ENCODE results near the gene DPYSL5.

GRCh38 chr2:26838121-26838906 lies 9.6 kb upstream of the DPYSL5 start:
- TF ChIP-seq POLR2A (IDR thresholded peaks at IDR 0.05) (no peak), POLR2AphosphoS5 (IDR thresholded peaks at IDR 0.05) (no peak)
- TF ChIP-seq, protein P1, sequence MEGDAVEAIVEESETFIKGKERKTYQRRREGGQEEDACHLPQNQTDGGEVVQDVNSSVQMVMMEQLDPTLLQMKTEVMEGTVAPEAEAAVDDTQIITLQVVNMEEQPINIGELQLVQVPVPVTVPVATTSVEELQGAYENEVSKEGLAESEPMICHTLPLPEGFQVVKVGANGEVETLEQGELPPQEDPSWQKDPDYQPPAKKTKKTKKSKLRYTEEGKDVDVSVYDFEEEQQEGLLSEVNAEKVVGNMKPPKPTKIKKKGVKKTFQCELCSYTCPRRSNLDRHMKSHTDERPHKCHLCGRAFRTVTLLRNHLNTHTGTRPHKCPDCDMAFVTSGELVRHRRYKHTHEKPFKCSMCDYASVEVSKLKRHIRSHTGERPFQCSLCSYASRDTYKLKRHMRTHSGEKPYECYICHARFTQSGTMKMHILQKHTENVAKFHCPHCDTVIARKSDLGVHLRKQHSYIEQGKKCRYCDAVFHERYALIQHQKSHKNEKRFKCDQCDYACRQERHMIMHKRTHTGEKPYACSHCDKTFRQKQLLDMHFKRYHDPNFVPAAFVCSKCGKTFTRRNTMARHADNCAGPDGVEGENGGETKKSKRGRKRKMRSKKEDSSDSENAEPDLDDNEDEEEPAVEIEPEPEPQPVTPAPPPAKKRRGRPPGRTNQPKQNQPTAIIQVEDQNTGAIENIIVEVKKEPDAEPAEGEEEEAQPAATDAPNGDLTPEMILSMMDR (IDR thresholded peaks at IDR 0.05) = no peak
